GM12874 (cell line): ENCODE data around the gene DOLPP1.
A peak's percentile ranks its signal among the peaks of the same experiment; 100 is the strongest.

ENCODE experiments used
- TF ChIP-seq, protein P1 (sequence below): IDR thresholded peaks from 2 replicates; pipeline ENCODE4 v1.5.1; 2011; ENCODE audit warnings: low read depth, mild to moderate bottlenecking, control low read depth, low read length, moderate library complexity; ENCODE audit not compliant: insufficient read depth

Gene DOLPP1

DNA sequence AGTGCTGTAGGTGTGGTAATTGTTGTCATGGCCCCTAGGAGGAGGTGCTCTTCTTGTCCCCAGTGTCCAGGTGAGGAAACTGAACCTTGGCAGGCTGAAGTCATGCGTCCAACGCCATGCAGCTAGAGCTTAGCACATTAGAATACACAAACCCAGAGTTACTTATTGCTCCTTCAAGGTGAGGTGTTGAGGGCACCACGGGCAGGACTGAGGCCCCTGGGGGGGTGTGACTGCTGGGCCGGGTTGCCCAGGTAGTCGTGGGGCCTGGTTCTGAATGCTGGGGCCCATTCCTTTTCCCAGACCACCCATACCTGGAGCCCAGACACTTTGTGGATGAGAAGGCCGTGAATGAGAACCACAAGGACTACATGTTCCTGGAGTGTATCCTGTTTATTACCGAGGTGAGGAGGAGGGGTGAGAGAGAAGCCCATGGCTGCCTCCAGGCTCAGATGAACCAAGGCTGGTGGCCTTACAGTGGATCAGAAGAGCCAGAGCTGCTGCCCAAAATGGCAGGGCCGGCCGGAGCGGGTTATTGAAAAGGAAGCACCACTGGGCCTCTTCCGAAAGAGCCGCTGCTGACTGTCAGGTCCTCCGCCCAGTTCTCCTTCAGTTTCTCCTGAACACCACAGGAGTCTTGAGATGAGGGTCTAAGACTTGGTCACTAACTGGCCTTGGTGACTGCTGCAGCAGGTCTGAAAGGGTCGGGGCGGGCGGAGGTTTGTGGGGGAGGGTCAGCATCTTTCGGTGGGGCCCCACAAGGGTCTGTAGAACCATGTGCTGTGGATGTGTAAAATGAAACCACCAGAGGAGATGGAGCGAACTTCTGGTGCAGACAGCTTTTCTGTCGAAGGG, 56.6 kb downstream of the DOLPP1 start:
- TF ChIP-seq, protein P1, sequence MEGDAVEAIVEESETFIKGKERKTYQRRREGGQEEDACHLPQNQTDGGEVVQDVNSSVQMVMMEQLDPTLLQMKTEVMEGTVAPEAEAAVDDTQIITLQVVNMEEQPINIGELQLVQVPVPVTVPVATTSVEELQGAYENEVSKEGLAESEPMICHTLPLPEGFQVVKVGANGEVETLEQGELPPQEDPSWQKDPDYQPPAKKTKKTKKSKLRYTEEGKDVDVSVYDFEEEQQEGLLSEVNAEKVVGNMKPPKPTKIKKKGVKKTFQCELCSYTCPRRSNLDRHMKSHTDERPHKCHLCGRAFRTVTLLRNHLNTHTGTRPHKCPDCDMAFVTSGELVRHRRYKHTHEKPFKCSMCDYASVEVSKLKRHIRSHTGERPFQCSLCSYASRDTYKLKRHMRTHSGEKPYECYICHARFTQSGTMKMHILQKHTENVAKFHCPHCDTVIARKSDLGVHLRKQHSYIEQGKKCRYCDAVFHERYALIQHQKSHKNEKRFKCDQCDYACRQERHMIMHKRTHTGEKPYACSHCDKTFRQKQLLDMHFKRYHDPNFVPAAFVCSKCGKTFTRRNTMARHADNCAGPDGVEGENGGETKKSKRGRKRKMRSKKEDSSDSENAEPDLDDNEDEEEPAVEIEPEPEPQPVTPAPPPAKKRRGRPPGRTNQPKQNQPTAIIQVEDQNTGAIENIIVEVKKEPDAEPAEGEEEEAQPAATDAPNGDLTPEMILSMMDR: no peak

DNA sequence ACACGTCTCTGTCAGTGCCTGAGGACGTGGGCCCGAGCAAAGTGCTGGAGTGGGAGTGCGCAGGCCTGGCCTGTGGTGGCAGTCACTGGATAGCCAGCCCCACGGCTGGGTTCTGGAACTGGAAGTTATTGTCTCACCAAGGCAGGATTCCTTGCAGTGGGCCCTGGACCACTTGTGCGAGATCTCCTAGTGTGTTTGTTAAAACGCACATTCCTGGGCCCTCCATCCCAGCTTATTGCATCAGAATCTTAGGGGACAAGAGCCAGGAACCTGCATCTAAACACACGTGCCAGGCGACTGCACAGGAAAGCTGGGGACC, 57.2 kb downstream of the DOLPP1 start:
- TF ChIP-seq, protein P1: no peak

DNA sequence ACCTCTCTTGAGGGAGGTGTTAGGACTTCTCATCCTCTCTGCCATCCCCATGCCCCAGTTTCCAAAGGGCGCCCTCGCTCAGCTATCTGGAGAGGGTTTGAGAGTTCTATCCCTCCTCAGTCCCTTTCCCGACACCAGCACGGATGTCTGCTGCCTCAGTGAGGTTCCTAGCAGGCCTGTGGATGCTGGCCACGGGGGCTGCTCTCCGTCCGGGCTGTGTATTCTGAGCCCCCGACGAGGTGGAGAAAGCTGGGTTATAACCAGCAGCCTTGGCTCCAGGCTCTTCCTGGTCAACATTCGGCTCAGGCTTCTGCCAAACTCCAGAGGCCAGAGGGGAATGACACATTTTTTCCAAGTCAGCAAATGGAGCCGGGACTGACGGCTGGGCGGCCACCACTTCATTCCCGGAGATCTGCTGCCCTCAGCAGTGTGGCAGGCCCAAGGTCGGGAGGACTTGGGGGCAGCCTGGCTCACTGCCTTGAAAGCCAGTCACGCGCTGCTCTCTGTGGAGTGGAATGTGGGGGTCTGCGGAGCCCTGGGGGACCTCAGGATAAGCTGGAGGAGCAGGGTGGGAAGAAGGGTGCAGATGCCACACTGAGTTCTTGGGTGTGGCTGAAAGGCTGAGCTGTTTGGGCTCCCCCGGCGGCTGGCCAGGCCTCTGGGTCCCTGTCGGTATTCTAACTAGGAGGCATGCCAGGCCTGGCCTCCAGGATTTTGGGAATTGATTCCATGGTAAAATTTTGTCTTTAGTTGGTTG, 57.7 kb downstream of the DOLPP1 start:
- TF ChIP-seq, protein P1: no peak

DNA sequence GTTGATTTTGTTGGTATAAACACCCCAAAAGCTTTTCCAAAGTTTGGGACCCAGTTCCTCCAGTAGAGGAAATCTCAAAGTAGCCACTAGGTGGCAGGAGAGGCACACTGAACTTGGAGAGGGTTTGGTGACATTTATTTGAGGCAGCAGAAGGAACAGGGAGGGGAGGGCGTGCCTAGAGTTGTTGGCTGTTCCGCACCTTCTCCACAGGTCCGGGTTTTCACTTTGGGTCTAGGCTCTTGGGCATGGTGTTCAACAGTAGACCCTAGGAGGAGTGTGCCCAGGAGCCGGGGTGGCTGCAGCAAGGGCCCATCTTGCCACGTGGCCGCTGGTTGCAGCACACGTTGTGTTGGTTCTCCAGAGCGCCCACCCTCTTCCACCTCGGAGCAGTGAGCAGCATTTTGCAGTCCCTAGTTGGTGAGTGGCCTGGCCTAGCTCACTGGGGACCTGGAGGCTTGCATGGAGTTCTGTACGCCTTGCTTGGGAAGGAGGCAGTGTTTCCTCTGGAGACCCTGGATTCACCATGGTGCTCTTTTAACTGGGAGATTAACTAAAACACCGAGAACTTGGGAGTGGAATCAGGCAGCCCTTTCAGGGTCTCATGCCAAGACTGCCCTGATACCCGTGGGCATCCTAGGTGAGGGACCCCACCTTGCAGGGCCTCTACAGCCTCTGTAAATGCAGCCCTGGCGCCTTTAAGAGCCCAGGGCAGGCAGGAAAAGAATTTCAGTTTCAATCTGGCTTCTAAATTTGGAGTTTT, 58.5 kb downstream of the DOLPP1 start:
- TF ChIP-seq, protein P1: peak; percentile 78

DNA sequence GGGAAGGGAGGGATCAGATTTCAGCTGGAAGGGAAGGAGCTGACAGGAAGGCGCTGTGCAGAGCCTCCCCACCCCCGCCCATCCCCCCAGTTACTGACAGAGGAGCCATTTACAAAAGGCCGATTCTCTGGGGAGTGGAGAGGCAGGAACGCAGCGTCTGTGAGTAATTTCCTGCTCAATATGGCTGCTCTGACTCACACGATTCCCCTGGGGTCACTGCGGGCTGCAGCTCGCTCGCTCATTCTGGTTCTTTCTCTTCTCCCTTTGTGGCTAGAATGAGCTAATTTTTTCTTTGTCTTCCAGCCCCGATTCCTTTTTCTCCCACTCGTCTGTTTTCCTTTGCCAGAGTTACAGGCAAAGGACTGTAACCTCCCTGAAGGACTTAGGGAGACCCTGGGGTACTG, 59.1 kb downstream of the DOLPP1 start:
- TF ChIP-seq, protein P1: no peak
